PC-3 (cell line): Measurements from ENCODE around the gene DNAH9. TPM values are rescaled to one million over a fixed set of nuclear protein-coding genes. Genes with fewer than 3 reads are reported as not detected.

Experiments
- ATAC-seq: fragments of 200-7000 bp; cut with Tn5 transposase; 2 replicates; pipeline ENCODE4 v1.9.1; 2020; ENCODE audit warnings: mild to moderate bottlenecking, moderate library complexity
- BruUV-seq: library from RNA; stranded (reverse); fragments of 400-500 nt; replicated peaks from 2 replicates; lab custom pipeline; 2021; lab: Mats Ljungman, UMichigan
- CTCF ChIA-PET: fragments of 300-600 bp; sonication (Branson Sonifier 250); formaldehyde crosslinking; loops from one replicate; lab custom pipeline; 2022; ENCODE audit warnings: antibody characterized with exemption; lab: Charles Lee
- POLR2A ChIA-PET: fragments of 300-600 bp; sonication (Branson Sonifier 250); formaldehyde crosslinking; loops from one replicate; lab custom pipeline; 2022; ENCODE audit warnings: antibody characterized with exemption; ENCODE audit not compliant: unreplicated experiment; lab: Charles Lee
- DNase-seq: peaks from one replicate; pipeline ENCODE4 v3.0.0-alpha.2; 2015
- H2AFZ ChIP-seq: fragments of 300-600 bp; sonication (generic); 2 replicates; pipeline ENCODE4 v1.6.0; 2016; ENCODE audit warnings: antibody characterized with exemption, low read length
- H3F3A ChIP-seq: fragments of 300-600 bp; sonication (generic); one replicate; pipeline ENCODE4 v1.6.0; 2017; ENCODE audit warnings: antibody characterized with exemption, low read length, control low read depth, mild to moderate bottlenecking; ENCODE audit not compliant: unreplicated experiment
- H3K27ac ChIP-seq: fragments of 300-600 bp; sonication (generic); 2 replicates; pipeline ENCODE4 v1.5.1; 2016; ENCODE audit warnings: mild to moderate bottlenecking, low read length
- H3K27me3 ChIP-seq: fragments of 300-600 bp; sonication (generic); 2 replicates; pipeline ENCODE4 v1.6.1; 2016; ENCODE audit warnings: low read length, mixed read lengths
- H3K36me3 ChIP-seq: fragments of 300-600 bp; sonication (generic); 2 replicates; pipeline ENCODE4 v1.6.1; 2016; ENCODE audit warnings: low read depth, mixed run types, low read length, mixed read lengths
- H3K4me1 ChIP-seq: fragments of 300-600 bp; sonication (generic); 2 replicates; pipeline ENCODE4 v1.5.1; 2016; ENCODE audit warnings: low read length; ENCODE audit not compliant: insufficient read depth
- H3K4me2 ChIP-seq: fragments of 300-600 bp; sonication (generic); 2 replicates; pipeline ENCODE4 v1.6.0; 2016; ENCODE audit warnings: low read length
- H3K4me3 ChIP-seq: fragments of 300-600 bp; sonication (generic); 2 replicates; pipeline ENCODE4 v1.5.1; 2016; ENCODE audit warnings: mild to moderate bottlenecking, low read length, mixed read lengths
- H3K79me2 ChIP-seq: fragments of 300-600 bp; sonication (generic); 2 replicates; pipeline ENCODE4 v1.6.1; 2017; ENCODE audit warnings: low read length, mixed read lengths
- H3K9ac ChIP-seq: fragments of 300-600 bp; sonication (generic); 2 replicates; pipeline ENCODE4 v1.6.0; 2016; ENCODE audit warnings: mild to moderate bottlenecking, low read length
- H3K9me2 ChIP-seq: fragments of 300-600 bp; sonication (generic); replicated peaks from 2 replicates; pipeline ENCODE4 v1.6.1; 2016; ENCODE audit warnings: mixed run types, low read length, mixed read lengths
- H3K9me3 ChIP-seq: fragments of 300-600 bp; sonication (generic); 2 replicates; pipeline ENCODE4 v1.6.1; 2016; ENCODE audit warnings: low read length, mixed read lengths
- H4K20me1 ChIP-seq: fragments of 300-600 bp; sonication (generic); 2 replicates; pipeline ENCODE4 v1.6.1; 2016; ENCODE audit warnings: low read length, mixed read lengths
- EZH2 ChIP-seq: fragments of 300-600 bp; sonication (generic); IDR thresholded peaks from one replicate; pipeline ENCODE4 v1.6.1; 2017; ENCODE audit warnings: antibody characterized with exemption, mild to moderate bottlenecking, low read length; ENCODE audit not compliant: unreplicated experiment
- EZH2phosphoT487 ChIP-seq: fragments of 300-600 bp; sonication (generic); IDR thresholded peaks from 2 replicates; pipeline ENCODE4 v1.6.1; 2018; ENCODE audit warnings: mild to moderate bottlenecking, antibody characterized with exemption, low read length, borderline replicate concordance
- intact Hi-C: fragments of 100-400 bp; cut with micrococcal nuclease; formaldehyde crosslinking; loops from 2 replicates; pipeline ENCODE4 v1.9.0; 2023
- total RNA-seq: library from RNA; depleted of rRNA; stranded (reverse); fragments of >200 nt; gene quantifications from 2 replicates; pipeline ENCODE4 v1.2.3, GENCODE V29; 2014
- TF ChIP-seq, protein P1 (sequence below): fragments of 300-600 bp; sonication (generic); conservative IDR thresholded peaks from 2 replicates; pipeline ENCODE4 v1.5.1; 2017; ENCODE audit warnings: antibody characterized with exemption, low read depth, mild to moderate bottlenecking, low read length

Gene DNAH9
- total RNA-seq, 1 experiment from 2014 or later, result 0.11 TPM

DNA sequence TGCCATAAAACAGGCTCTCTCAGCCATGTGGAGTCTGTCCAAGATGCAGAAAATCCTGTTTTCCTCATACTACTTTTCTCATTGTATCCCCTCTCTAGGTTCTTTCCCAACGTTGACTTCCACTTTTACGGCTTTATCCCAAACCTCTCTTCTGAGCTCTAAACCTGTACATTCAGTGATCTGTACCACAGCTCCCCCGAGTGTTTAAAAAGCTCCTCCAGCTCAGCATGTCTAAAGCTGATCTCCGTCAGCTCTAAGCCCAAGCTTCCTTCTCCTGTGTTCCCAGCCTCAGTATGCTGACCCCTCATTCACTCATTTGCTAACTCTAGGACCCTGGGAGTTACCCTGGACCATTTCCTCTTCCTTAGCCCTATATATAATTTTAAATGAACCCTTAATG, 144.6 kb downstream of the DNAH9 start:
- no peak overlapping the region for H3K9ac ChIP-seq
- DNase-seq (no peak), ATAC-seq (no peak)
- H3K27me3 ChIP-seq, result 0 out of 2 replicates have a peak, but pooled peaks cover 6% of the 10 kb centered on the region
- BruUV-seq, result no TSS peak
- CTCF ChIA-PET, result no interaction called here
- no peak overlapping the region for H3K4me2 ChIP-seq
- no peaks in the 10 kb centered on the region for H3F3A ChIP-seq
- H3K36me3 ChIP-seq, result no peaks in the 10 kb centered on the region
- no peak overlapping the region for H2AFZ ChIP-seq
- intact Hi-C loops, result no loop called here
- no peaks in the 10 kb centered on the region for H3K9me3 ChIP-seq
- H4K20me1 ChIP-seq, result no peaks in the 10 kb centered on the region
- TF ChIP-seq EZH2 (no peak), EZH2phosphoT487 (no peak)
- TF ChIP-seq, protein P1, sequence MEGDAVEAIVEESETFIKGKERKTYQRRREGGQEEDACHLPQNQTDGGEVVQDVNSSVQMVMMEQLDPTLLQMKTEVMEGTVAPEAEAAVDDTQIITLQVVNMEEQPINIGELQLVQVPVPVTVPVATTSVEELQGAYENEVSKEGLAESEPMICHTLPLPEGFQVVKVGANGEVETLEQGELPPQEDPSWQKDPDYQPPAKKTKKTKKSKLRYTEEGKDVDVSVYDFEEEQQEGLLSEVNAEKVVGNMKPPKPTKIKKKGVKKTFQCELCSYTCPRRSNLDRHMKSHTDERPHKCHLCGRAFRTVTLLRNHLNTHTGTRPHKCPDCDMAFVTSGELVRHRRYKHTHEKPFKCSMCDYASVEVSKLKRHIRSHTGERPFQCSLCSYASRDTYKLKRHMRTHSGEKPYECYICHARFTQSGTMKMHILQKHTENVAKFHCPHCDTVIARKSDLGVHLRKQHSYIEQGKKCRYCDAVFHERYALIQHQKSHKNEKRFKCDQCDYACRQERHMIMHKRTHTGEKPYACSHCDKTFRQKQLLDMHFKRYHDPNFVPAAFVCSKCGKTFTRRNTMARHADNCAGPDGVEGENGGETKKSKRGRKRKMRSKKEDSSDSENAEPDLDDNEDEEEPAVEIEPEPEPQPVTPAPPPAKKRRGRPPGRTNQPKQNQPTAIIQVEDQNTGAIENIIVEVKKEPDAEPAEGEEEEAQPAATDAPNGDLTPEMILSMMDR, result no peak
- no peaks in the 10 kb centered on the region for H3K9me2 ChIP-seq
- H3K4me1 ChIP-seq, result no peaks in the 10 kb centered on the region
- H3K27ac ChIP-seq, result no peak overlapping the region
- H3K79me2 ChIP-seq, result no peaks in the 10 kb centered on the region
- POLR2A ChIA-PET, result no interaction called here
- H3K4me3 ChIP-seq, result no peak overlapping the region

GRCh38 chr17:11744696-11745095, 146.4 kb downstream of the DNAH9 start:
- no peaks in the 10 kb centered on the region for H3K9me3 ChIP-seq
- H2AFZ ChIP-seq, result no peak overlapping the region
- no peaks in the 10 kb centered on the region for H3F3A ChIP-seq
- TF ChIP-seq EZH2phosphoT487, result no peak
- TF ChIP-seq, protein P1, result no peak
- no peak for TF ChIP-seq EZH2
- H3K4me3 ChIP-seq, result no peak overlapping the region
- H3K4me1 ChIP-seq, result no peaks in the 10 kb centered on the region
- no peak overlapping the region for H3K9ac ChIP-seq
- no peaks in the 10 kb centered on the region for H3K79me2 ChIP-seq
- no peaks in the 10 kb centered on the region for H4K20me1 ChIP-seq
- H3K36me3 ChIP-seq, result no peaks in the 10 kb centered on the region
- ChIA-PET POLR2A (no interaction called here), CTCF (no interaction called here)
- H3K4me2 ChIP-seq, result no peak overlapping the region
- no peak overlapping the region for H3K27ac ChIP-seq
- ATAC-seq (no peak), DNase-seq (no peak)
- H3K9me2 ChIP-seq, result no peaks in the 10 kb centered on the region
- no TSS peak for BruUV-seq
- intact Hi-C loops, result no loop called here
- H3K27me3 ChIP-seq, result 0 out of 2 replicates have a peak, but pooled peaks cover 3% of the 10 kb centered on the region

GRCh38 chr17:11747441-11747840, 149.2 kb downstream of the DNAH9 start:
- ATAC-seq, result no peak
- POLR2A ChIA-PET, result no interaction called here
- Histone ChIP-seq H2AFZ (no peak overlapping the region), H3K9ac (no peak overlapping the region), H3K27me3 (no peaks in the 10 kb centered on the region), H3K9me3 (no peaks in the 10 kb centered on the region), H4K20me1 (no peaks in the 10 kb centered on the region), H3K9me2 (no peaks in the 10 kb centered on the region), H3K4me3 (no peak overlapping the region), H3F3A (no peaks in the 10 kb centered on the region), H3K36me3 (no peaks in the 10 kb centered on the region), H3K4me1 (no peaks in the 10 kb centered on the region), H3K27ac (no peak overlapping the region), H3K4me2 (no peak overlapping the region), H3K79me2 (no peaks in the 10 kb centered on the region)
- TF ChIP-seq EZH2phosphoT487, result no peak
- TF ChIP-seq, protein P1, result no peak
- no peak for DNase-seq
- intact Hi-C loops, result no loop called here
- BruUV-seq, result no TSS peak
- CTCF ChIA-PET, result no interaction called here
